CD4-positive, alpha-beta T cell treated with Interleukin-4 for 1 hour (primary cell): ENCODE measurements around the gene CCDC149.

ENCODE experiments used
- DNase-seq, 2 donors: peaks; one replicate each; pipeline ENCODE4 v3.0.0-alpha.2; 2020 to 2022

The CCDC149 gene

DNA sequence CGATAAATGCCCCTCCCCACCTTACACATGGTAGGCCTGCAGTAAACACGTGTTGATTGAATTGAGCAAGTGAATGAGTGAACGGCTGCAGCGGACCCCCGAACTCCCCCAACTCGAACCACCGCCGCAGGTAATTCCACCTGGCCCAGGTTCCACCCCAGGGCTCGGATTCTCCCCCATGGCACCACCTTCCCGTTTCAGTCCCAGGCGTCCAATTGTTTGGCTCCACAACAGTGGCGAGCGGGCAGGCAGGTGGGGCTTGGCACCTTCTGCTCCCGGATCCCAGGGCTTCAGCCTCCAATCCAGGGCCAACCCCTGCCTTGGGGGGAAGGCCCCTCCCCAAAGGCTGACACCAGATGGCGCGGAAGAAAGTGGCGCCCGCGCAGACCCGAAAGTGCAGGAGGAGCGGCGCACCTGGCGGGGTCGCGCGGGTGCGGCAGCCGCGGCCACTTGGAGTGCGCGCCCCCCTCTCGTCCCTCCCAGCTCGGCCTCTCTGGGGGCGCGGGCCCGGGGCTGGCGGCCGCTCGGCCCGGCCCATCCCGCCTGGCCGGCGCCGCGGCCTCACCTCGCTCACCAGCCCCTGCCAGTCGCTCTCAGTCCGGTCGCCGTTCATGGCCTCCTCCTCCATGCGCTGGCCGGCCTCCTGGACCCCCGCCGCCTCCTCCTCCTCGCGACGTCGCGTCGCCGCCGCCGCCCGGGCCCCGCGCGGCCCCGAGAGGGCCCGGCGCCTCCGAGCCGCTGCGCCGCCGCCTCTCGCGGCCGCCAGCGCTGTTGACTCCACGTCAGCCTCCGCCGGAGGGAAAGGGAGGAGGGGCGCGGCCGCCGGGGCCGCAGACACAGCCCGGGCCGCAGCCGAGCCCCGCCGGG lies at the start of gene CCDC149:
CCDC149 (minus strand) TSS at position 791 of the 867 bp plus-strand sequence; CDS start at position 613, 178 bp downstream.
- DNase-seq = no peak

- DNase-seq = no peak
These were observed 45.0 kb upstream of the CCDC149 start for GRCh38 chr4:24957886-24958285.

DNA sequence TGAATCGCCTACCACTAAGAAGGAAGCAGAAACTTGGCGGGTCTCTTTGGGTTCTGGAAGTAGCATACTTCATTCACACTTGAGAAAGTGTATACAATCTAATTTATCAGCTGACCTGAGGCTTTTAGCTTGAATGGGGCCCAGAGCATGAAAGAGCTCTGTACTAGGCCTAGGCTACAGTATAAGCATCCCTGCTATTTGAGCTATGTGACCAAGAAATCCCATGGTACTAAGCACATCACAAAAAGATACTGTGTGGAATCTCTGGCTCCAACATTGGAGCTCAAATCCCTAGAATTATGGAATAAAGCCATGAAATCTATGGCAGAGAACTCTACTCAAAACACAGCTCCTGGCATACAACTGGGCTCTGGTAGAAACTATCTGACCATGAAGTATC lies 43.9 kb upstream of the CCDC149 start:
- no peak for DNase-seq

GRCh38 chr4:24956091-24956490 lies 43.2 kb upstream of the CCDC149 start:
- DNase-seq = no peak

DNA sequence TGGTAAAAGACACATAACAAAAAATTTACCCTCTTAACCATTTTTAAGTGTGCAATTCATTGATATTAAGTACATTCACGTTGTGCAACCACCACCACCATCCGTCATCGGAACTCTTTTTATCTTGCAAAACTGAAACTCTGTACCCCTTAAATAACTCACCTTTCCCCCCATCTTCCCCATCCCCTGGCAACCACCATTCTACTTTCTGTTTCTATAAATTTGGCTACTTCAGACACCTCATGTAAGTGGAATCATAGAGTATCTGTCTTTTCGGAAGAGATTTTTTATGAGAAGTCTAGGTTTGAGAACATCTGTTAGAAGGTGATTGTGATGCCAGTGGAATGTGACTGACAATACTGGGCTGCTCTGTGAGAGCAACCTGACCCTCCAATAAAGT lies 39.8 kb upstream of the CCDC149 start:
- no peak for DNase-seq

- DNase-seq = no peak
These were observed 37.1 kb upstream of the CCDC149 start for GRCh38 chr4:24949970-24950369.

DNA sequence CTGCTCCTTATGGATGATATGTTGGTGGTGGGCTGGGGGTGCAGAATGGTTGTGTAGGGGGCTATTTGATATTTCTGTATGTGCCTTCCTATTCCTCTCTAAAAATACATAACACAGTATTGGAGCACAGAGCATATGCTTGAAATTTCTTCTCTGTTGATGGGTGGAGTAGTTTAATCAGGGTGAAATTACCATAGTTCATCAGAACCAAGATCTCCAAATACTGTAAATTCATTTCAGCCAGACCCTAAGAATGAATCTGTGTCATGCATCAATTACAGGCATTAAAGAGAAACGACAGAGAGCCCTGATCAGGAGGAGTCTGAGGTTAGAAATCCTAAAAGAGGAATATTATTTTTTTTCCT lies 25.1 kb upstream of the CCDC149 start:
- DNase-seq = no peak

DNA sequence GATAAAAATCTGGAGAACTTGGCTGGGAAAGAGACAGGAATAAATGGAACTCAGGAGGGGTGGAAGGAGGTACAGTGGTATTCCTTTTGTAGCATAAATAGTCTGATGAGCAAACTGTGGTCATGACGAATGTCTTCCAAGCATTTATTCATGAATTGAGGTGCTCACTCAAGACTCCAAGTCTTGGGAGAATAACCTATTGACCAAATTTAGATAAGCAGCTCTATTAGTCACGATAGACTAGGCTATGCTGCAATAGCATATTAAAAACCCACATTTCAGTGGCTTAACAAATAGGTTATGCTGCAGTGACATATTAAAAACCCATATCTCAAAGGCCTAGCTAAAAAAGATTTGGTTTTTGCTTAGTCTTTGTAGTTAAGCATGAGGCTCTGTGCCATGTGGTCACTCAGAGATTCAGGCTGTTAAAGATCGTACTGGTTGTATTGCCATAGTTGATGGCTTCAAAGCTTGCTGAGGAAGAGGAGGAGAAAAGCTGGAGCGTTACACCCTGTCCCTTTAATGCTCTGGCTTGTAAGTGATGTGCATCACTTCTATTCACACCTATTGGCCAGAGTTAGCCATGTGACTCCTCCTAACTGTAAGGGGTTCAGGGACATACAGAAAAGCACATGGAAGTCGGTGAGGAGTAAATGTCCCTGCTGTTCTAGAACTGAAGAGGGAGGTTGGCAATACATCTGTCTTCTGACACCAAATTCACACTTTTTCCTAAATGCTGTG lies 24.5 kb upstream of the CCDC149 start:
- no peak for DNase-seq

GRCh38 chr4:24935856-24936255 lies 23.0 kb upstream of the CCDC149 start:
- no peak for DNase-seq

DNA sequence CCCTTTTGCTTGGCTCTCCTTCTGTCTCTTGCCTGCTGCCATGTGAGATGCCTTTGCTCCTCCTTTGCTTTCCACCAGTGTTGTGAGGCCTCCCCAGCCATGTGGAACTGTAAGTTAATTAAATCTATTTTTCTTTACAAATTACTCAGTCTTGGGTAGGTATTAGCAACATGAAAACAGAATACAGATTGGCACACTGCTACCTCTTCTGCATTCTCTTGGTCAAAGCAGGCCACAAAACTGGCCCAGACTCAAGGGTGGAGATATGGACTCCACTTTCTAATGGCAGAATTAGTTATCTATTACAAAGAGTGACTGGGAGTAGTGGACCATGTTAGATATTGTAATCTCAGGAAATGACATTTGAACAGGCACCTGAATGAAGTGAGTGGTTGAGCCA lies 21.5 kb upstream of the CCDC149 start:
- DNase-seq = no peak

DNA sequence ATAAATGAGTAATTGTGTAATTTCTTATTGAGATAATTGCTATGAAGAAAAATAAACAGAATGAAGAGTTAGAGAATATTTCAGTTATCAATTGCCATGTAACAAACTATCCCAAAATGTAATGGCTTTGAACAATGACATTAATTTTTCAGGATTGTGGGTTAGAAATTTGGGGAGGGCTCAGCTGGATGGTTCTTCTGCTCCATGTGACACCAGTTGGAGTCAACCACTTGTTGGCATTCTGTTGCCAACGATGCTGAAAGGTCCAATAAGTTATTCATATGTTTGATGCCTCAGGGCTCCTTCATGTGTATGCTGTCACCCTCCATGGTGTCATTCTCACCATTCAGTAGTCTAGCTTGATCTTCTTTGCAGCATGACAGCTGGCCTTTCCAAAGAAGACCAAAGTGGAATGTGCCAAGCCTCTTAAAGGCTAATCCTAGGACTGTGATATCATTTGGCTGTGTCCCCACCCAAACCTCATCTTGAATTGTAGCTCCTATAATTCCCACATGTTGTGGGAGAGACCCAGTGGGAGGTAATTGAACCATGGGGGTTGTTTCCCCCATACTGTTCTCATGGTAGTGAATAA lies 20.9 kb upstream of the CCDC149 start:
- no peak for DNase-seq

GRCh38 chr4:24932515-24933225 lies 19.8 kb upstream of the CCDC149 start:
- DNase-seq = no peak

- DNase-seq = no peak
These were observed 17.3 kb upstream of the CCDC149 start for GRCh38 chr4:24930151-24930550.

DNA sequence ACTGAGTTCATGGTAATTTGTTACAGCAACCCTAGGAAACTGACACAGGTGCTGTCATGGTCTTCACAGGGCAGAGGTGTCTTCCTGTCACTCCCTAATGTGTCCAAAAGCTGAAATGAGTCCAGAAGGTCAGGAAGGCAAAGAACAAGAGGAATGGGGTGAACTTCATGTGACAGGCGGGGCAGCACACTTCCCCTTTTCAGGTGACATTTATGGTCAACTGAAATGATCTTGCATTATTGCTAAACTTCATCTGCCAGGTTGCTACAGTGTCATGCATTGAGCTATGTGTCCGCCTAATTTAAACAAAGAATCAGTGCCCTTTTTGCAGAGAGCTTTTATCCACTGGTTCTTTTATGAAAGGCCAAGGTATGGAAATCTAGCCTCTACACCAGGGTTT lies 15.9 kb upstream of the CCDC149 start:
- DNase-seq = no peak

DNA sequence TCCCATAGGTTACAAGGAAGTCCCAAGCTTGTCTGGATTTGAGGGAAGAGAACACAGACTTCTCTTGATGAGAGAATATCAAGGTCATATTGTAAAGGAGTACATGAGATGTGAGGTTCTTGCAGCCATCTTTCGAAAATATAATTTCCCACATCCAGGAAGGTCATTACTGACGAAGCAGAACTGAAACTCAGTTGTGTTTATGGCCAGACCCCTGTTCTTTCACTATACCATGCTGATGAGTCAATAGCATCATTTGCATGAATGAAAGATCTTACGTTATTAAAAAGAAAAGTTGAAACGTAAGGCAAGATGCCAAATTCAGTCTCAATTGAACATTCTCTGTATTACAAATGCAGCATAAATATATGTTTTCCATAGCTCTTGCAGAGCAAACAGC lies 14.2 kb upstream of the CCDC149 start:
- DNase-seq = no peak

DNA sequence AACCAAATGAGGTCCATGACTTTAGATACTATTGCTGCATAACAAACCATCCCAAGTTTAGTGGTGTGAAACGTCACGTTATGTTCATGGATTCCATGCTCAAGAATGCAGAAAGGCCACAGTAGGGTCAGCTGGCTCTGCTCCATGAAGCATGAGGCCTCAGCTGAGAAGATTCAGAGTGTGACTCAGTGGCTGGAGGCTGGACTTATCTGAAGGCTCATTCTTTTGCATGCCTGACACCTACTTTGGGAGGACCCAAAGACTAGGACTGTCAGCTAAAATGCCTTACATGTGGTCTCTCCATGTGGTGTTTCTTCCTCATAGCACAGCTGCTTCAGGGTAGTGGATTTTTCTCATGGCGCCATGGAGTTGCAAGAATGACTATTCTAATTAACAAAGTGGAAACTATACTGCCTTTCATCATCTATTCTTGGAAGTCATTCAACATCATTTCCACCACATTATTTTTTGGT lies 11.5 kb upstream of the CCDC149 start:
- DNase-seq = no peak

GRCh38 chr4:24923550-24923949 lies 10.7 kb upstream of the CCDC149 start:
- no peak for DNase-seq

DNA sequence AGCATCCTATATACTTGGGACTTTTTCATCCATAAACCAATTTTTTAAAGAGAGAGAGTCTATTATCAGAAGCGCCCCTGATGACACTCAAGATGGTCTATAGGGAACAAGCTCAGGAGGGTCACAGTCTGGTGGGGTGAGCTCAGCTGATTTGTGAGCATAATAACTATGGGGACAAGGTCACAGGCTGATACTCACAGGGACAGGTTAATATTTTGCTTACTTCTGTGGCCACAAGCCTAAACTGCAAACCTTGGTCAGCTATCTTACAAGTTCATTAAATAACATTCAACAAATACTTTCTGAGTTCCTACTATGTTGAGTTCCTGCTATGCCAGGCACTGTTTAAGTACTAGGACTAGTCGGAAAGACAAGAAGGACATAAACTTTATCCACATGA lies 10.2 kb upstream of the CCDC149 start:
- no peak for DNase-seq

DNA sequence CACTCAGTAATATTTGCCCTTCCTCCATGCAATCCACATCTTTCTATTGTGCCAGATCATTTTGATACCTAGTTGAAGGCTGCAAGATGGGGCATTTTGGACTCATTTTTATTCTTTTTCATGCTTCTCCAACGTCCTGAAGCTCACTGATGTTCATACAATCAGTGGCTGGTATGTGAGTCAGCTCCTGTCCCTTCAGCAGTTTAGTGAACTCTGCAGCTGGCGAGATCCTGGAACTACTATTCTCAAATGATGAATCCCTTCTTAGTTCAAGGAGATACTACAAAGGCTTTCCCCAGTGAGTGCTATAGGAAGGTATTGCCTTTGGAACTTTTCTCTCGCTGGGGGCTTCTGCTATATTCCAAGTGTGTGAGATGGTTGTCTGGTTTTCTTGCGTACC lies 9.6 kb upstream of the CCDC149 start:
- DNase-seq = no peak

DNA sequence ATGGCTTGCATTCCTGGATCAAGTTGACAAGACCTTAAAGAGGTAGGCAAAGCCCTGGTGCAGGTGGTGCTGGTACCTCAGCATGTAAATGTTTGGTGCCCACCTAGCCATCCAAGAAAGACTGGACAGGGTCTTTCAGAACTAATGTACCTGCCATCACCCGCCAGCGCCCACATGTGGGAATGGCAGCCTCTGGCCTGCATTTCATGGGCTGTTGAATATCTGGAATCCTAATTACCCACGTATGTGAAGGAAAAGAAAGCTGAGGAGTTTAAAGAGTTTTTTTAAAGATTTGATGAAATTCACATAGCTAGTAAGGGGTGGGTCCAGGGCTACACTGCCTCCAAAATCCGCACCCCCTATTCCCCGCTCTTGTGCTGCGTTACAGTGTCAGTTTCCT lies 8.6 kb upstream of the CCDC149 start:
- no peak for DNase-seq

GRCh38 chr4:24920008-24920407 lies 7.2 kb upstream of the CCDC149 start:
- no peak for DNase-seq

DNA sequence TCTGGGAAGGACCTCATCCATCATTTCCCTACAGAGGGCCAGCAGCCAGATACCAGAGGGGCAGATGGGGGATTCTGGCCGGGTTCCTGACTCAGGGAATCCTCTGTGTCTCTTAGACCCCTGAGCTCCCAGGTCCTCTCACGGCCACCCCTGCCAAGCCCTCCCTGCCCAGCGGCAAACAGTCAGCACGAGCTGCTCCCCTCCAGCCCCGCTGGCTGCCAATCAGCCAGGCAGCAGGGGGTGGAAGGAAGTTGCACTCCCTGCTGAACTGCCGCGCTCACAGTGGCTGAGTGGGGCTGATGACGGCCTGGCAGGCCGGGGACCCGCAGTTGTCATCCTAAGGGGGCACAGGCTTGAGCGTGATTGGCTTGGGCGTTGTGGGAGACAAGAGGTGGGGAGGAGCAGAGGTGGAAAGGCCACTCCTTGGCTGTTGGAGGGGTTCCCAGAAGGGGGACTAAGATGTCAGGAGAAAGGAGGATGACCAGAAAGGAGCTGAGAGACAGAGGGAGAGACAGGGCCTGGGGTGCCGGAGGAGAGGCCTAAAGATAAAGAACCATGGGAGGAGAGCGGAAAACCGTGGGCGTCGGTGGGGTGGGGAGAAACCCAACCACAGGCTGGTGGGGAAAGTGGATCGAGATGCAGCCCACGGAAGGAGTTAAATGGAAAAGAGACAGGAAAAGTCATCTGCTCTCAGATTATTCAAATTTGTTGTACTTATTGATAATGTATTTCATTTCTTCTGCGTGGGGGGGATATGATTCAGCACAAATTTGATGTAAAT lies 4.4 kb upstream of the CCDC149 start:
- DNase-seq = no peak
